Peyer's patch (tissue), 4 donors: ENCODE measurements around the gene LPO.

Experiments used
- CTCF ChIP-seq, 6 experiments: fragments of 450-650 bp in 4 of 6; fragments of 200-600 bp in 2 of 6; sonication (generic) in 1 of 6; IDR thresholded peaks; one replicate each; pipeline ENCODE4 v1.5.1; 2017 to 2019; ENCODE audit warnings: antibody characterized with exemption in 6 of 6, mild to moderate bottlenecking in 3 of 6, moderate library complexity in 1 of 6
- POLR2A ChIP-seq, 2 donors: fragments of 450-650 bp; IDR thresholded peaks; one replicate each; pipeline ENCODE4 v1.5.1; 2017; ENCODE audit warnings: antibody characterized with exemption in 2 of 2, mild to moderate bottlenecking in 2 of 2, moderate library complexity in 2 of 2

GRCh38 chr17:58247511-58248363 is 9.4 kb downstream of the LPO start:
- TF ChIP-seq CTCF (IDR thresholded peaks at IDR 0.05), result no peak
- TF ChIP-seq POLR2A (IDR thresholded peaks at IDR 0.05), result no peak
